Panc1 (cell line): ENCODE results near the gene SLC12A5.

Source experiments
- POLR2AphosphoS5 ChIP-seq: IDR thresholded peaks from 2 replicates; pipeline ENCODE4 v1.6.1; 2012; ENCODE audit warnings: mild to moderate bottlenecking, low read depth, low read length, moderate library complexity
- SIN3A ChIP-seq: IDR thresholded peaks from 2 replicates; pipeline ENCODE4 v1.6.1; 2012; ENCODE audit warnings: low read depth, mild to moderate bottlenecking, low read length, moderate library complexity, borderline replicate concordance; ENCODE audit not compliant: insufficient read depth
- TF ChIP-seq, protein P1 (sequence below): fragments of 450-650 bp; IDR thresholded peaks from 2 replicates; pipeline ENCODE4 v1.5.1; 2017; ENCODE audit warnings: mild to moderate bottlenecking
- TF ChIP-seq, protein P2 (sequence below), 2 experiments: IDR thresholded peaks; 2 replicates each; pipeline ENCODE4 v1.6.1; 2011 to 2012; ENCODE audit warnings: low read depth in 2 of 2, control low read depth in 1 of 2, low read length in 1 of 2, mild to moderate bottlenecking in 1 of 2, moderate library complexity in 1 of 2; ENCODE audit not compliant: insufficient read depth in 1 of 2

DNA sequence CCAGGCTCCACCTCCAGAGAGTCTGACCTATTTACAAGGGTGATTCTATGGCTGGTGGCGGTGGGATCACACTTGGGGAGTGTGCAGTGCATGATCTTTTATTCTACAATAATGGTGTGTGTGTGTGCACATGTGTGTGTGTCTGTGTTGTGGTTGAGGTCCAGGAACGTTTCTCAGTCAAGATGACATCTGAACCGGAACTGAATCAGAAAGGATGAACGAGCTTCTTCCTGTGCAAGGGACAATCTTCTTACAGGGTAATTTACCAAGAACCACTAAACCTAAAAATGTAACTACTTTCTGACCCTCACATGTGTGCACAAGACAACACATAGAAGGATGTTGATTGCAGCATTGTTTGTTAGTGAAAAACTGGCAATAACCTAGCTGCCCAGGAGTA, 11.7 kb upstream of the SLC12A5 start:
- TF ChIP-seq, protein P1, sequence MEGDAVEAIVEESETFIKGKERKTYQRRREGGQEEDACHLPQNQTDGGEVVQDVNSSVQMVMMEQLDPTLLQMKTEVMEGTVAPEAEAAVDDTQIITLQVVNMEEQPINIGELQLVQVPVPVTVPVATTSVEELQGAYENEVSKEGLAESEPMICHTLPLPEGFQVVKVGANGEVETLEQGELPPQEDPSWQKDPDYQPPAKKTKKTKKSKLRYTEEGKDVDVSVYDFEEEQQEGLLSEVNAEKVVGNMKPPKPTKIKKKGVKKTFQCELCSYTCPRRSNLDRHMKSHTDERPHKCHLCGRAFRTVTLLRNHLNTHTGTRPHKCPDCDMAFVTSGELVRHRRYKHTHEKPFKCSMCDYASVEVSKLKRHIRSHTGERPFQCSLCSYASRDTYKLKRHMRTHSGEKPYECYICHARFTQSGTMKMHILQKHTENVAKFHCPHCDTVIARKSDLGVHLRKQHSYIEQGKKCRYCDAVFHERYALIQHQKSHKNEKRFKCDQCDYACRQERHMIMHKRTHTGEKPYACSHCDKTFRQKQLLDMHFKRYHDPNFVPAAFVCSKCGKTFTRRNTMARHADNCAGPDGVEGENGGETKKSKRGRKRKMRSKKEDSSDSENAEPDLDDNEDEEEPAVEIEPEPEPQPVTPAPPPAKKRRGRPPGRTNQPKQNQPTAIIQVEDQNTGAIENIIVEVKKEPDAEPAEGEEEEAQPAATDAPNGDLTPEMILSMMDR, result no peak
- TF ChIP-seq, protein P2, sequence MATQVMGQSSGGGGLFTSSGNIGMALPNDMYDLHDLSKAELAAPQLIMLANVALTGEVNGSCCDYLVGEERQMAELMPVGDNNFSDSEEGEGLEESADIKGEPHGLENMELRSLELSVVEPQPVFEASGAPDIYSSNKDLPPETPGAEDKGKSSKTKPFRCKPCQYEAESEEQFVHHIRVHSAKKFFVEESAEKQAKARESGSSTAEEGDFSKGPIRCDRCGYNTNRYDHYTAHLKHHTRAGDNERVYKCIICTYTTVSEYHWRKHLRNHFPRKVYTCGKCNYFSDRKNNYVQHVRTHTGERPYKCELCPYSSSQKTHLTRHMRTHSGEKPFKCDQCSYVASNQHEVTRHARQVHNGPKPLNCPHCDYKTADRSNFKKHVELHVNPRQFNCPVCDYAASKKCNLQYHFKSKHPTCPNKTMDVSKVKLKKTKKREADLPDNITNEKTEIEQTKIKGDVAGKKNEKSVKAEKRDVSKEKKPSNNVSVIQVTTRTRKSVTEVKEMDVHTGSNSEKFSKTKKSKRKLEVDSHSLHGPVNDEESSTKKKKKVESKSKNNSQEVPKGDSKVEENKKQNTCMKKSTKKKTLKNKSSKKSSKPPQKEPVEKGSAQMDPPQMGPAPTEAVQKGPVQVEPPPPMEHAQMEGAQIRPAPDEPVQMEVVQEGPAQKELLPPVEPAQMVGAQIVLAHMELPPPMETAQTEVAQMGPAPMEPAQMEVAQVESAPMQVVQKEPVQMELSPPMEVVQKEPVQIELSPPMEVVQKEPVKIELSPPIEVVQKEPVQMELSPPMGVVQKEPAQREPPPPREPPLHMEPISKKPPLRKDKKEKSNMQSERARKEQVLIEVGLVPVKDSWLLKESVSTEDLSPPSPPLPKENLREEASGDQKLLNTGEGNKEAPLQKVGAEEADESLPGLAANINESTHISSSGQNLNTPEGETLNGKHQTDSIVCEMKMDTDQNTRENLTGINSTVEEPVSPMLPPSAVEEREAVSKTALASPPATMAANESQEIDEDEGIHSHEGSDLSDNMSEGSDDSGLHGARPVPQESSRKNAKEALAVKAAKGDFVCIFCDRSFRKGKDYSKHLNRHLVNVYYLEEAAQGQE (IDR thresholded peaks at IDR 0.05; ENCODE audit: insufficient read depth in 1 of 2, low read depth in 2 of 2, low read length in 1 of 2), result no peak
- TF ChIP-seq SIN3A, result no peak
- TF ChIP-seq POLR2AphosphoS5, result no peak
